Lower lobe of right lung (tissue), 2 donors: ENCODE measurements around the gene NRXN3. TPM values are rescaled to one million over a fixed set of nuclear protein-coding genes. Genes with fewer than 3 reads are reported as not detected.

Experiments
- ATAC-seq, 2 donors: fragments of 200-7000 bp; cut with Tn5 transposase; one replicate each; pipeline ENCODE4 v1.9.1; 2020 to 2022; ENCODE audit warnings: mild to moderate bottlenecking in 2 of 2, moderate library complexity in 2 of 2
- DNase-seq: peaks from one replicate; pipeline ENCODE4 v3.0.0-alpha.2; 2020
- H3K27ac ChIP-seq: fragments of 200-600 bp; one replicate; pipeline ENCODE4 v1.8.0; 2022
- H3K27me3 ChIP-seq: fragments of 200-600 bp; one replicate; pipeline ENCODE4 v1.8.0; 2022; ENCODE audit warnings: low read depth
- H3K36me3 ChIP-seq: fragments of 200-600 bp; one replicate; pipeline ENCODE4 v1.8.0; 2022; ENCODE audit warnings: mild to moderate bottlenecking
- H3K4me1 ChIP-seq: fragments of 200-600 bp; one replicate; pipeline ENCODE4 v1.8.0; 2022
- H3K4me3 ChIP-seq: fragments of 200-600 bp; one replicate; pipeline ENCODE4 v1.8.0; 2022; ENCODE audit warnings: mild to moderate bottlenecking
- H3K9me3 ChIP-seq: fragments of 200-600 bp; one replicate; pipeline ENCODE4 v1.8.0; 2022
- intact Hi-C: fragments of 100-400 bp; cut with DNase I; formaldehyde crosslinking; loops from one replicate; pipeline ENCODE4 v1.11.0; 2022
- total RNA-seq: library from RNA; stranded (reverse); fragmentation: NEBNext Ultra II Directional; extraction: Animal tissue kit (Norgen Biotek cat#: 25700); gene quantifications from one replicate; pipeline ENCODE4 v1.2.1, GENCODE V29; 2021
- TF ChIP-seq, protein P1 (sequence below): fragments of 200-600 bp; IDR thresholded peaks from one replicate; pipeline ENCODE4 v1.8.0; 2022; ENCODE audit warnings: antibody characterized with exemption, mild to moderate bottlenecking
- donor health status: DM: no; HTN: yes; CAD: no; lungs with severe emphysema.

NRXN3 gene
- total RNA-seq, 1 donor from 2014 or later, result 9.0 TPM

DNA sequence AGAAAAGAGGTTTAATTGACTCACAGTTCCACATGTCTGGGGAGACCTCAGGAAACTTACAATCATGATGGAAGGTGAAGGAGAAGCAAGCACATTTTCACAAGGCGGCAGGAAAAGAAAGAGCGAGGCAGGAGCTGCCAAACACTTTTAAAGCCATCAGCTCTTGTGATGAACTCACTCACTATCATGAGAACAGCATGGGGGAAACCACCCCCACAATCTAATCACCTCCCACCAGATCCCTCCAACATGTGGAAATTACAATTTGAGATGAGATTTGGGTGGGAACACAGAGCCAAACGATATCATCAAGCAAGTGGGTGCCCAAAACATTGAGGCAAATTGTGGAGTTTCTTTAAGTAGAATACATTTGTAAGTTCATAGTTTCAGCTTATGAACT lies 1083.4 kb downstream of the NRXN3 start:
- ATAC-seq, result no peak
- Histone ChIP-seq H3K27me3 (no peaks in the 10 kb centered on the region), H3K4me1 (no peaks in the 10 kb centered on the region), H3K9me3 (no peaks in the 10 kb centered on the region), H3K4me3 (no peak overlapping the region), H3K27ac (no peak overlapping the region), H3K36me3 (no peaks in the 10 kb centered on the region)
- DNase-seq, result no peak
- TF ChIP-seq, protein P1, sequence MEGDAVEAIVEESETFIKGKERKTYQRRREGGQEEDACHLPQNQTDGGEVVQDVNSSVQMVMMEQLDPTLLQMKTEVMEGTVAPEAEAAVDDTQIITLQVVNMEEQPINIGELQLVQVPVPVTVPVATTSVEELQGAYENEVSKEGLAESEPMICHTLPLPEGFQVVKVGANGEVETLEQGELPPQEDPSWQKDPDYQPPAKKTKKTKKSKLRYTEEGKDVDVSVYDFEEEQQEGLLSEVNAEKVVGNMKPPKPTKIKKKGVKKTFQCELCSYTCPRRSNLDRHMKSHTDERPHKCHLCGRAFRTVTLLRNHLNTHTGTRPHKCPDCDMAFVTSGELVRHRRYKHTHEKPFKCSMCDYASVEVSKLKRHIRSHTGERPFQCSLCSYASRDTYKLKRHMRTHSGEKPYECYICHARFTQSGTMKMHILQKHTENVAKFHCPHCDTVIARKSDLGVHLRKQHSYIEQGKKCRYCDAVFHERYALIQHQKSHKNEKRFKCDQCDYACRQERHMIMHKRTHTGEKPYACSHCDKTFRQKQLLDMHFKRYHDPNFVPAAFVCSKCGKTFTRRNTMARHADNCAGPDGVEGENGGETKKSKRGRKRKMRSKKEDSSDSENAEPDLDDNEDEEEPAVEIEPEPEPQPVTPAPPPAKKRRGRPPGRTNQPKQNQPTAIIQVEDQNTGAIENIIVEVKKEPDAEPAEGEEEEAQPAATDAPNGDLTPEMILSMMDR, result no peak
- intact Hi-C loops, result no loop called here

DNA sequence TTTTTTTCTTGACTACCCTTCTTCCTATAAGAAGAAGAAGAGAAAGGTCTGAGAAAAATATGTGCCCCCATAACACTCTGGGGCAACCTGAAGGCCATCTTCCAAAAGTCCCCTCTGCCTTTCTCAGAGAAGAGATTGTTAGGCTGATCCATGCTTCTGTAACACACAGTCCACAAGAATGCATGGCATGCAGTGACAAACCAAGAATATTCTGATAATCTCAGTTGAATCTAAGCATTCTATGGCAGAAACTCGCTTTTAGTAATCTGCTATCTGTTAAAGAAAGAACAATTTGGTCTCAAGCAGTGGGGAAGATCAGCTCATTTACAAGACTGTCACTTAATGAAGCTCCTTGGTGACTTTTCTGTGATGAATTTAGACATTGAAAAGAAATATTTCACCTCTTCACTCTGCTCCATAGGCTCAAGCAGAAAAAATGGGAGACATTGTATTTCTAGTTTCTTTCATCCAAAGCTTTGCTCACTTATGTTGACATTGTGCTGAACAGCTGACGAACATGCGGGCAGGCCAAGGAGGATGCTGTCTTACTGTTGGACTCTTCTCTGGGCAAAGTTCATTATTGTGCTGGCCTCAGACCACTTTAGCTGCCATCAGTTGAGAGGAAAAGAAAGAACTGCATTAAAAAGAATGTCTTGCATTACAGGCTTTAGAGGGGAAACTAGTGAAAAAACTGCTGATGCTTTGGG lies 1084.0 kb downstream of the NRXN3 start:
- Histone ChIP-seq H3K4me1 (no peaks in the 10 kb centered on the region), H3K27ac (no peak overlapping the region), H3K9me3 (no peaks in the 10 kb centered on the region), H3K36me3 (no peaks in the 10 kb centered on the region), H3K27me3 (no peaks in the 10 kb centered on the region), H3K4me3 (no peak overlapping the region)
- DNase-seq (no peak), ATAC-seq (no peak)
- intact Hi-C loops, result no loop called here
- TF ChIP-seq, protein P1, result no peak

DNA sequence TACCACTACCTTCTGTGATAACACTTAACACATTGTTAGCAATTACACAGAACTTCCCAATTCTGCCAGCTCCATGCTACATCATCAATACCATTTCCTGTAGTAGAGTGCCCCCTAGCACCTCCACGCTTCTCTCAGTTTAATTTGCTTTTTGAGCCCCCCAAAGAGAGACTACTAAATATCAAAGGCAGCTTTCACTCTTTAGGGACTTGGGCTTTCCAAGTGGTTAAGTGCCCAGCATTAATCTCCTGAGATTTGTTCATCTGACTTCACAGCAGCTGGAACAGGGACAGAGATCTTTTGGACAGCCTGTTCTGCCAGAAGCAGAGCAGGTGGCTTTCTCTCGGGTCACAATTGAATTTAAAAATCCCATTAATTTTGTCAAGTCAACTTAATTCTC lies 1086.2 kb downstream of the NRXN3 start:
- DNase-seq, result no peak
- no peak for ATAC-seq

DNA sequence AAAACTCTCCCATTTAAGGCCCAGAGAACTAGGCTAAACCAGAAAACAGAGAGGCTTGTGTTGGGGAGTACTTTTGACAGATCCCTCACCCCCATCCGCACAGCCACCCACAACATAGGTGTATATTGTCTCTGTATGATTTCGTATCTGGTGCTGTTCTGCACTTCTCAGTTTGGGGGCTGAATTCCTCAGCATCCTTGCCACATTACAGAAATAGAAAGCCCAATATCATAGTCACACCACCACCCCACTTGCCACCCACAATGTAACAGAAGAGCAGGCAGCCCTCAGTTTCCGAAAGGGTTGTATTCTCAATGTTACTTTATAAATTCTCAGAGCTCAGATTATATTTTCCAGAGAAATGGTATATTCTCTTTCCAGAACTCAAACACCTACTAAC lies 1090.2 kb downstream of the NRXN3 start:
- ATAC-seq (no peak), DNase-seq (no peak)
- TF ChIP-seq, protein P1, result no peak
- Histone ChIP-seq H3K27ac (no peak overlapping the region), H3K9me3 (no peaks in the 10 kb centered on the region), H3K4me1 (no peaks in the 10 kb centered on the region), H3K4me3 (no peak overlapping the region), H3K27me3 (no peaks in the 10 kb centered on the region), H3K36me3 (no peaks in the 10 kb centered on the region)
- intact Hi-C loops, result no loop called here

More for the DNA sequence above, 1086.2 kb downstream of the NRXN3 start:
- intact Hi-C loops, result no loop called here
- TF ChIP-seq, protein P1, result no peak
- no peak overlapping the region for H3K27ac ChIP-seq
- H3K9me3 ChIP-seq, result no peaks in the 10 kb centered on the region
- H3K4me3 ChIP-seq, result no peak overlapping the region
- H3K36me3 ChIP-seq, result no peaks in the 10 kb centered on the region
- H3K4me1 ChIP-seq, result no peaks in the 10 kb centered on the region
- H3K27me3 ChIP-seq, result no peaks in the 10 kb centered on the region

DNA sequence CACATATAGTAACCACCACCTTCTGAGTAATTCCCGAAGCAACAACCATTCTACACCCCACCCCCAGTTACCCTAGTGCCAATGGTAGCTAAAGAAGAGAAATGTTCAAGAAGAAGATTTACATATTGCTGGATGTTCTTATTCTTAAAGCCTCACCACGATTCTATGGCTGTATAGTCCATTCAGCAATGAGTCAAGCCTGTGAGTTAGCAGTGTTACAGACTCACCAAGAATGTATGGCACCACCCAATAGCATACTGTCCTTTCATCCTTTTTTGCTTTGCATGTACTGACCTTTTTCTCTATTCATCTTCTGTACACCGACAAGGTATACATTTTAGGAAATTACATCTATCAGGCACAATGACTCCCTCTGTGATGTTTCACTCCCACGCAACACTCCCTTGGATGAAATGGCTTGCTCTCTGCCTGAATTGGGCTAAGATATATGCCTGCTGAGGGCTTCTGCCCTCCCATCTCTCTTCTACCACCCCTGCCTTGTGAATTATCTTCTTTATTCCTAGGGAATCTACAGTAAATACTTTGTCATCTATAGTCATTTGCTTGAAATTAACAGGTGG lies 1095.3 kb downstream of the NRXN3 start:
- H3K27ac ChIP-seq, result no peak overlapping the region
- H3K9me3 ChIP-seq, result no peaks in the 10 kb centered on the region
- DNase-seq (no peak), ATAC-seq (no peak)
- no peaks in the 10 kb centered on the region for H3K36me3 ChIP-seq
- no peak overlapping the region for H3K4me3 ChIP-seq
- no peaks in the 10 kb centered on the region for H3K27me3 ChIP-seq
- TF ChIP-seq, protein P1, result no peak
- intact Hi-C loops, result no loop called here
- no peaks in the 10 kb centered on the region for H3K4me1 ChIP-seq
